C4-2B (cell line): ENCODE measurements around the gene OTUD6A.

Source experiments
- H3K27ac ChIP-seq: fragments of 450-650 bp; 2 replicates; pipeline ENCODE4 v1.5.1; 2017
- ZFX ChIP-seq: fragments of 450-650 bp; IDR thresholded peaks from 2 replicates; pipeline ENCODE4 v1.6.1; 2017
- TF ChIP-seq, protein P1 (sequence below): fragments of 450-650 bp; conservative IDR thresholded peaks from 2 replicates; pipeline ENCODE4 v1.5.1; 2017; ENCODE audit warnings: mild to moderate bottlenecking

Gene OTUD6A, protein sequence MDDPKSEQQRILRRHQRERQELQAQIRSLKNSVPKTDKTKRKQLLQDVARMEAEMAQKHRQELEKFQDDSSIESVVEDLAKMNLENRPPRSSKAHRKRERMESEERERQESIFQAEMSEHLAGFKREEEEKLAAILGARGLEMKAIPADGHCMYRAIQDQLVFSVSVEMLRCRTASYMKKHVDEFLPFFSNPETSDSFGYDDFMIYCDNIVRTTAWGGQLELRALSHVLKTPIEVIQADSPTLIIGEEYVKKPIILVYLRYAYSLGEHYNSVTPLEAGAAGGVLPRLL

DNA sequence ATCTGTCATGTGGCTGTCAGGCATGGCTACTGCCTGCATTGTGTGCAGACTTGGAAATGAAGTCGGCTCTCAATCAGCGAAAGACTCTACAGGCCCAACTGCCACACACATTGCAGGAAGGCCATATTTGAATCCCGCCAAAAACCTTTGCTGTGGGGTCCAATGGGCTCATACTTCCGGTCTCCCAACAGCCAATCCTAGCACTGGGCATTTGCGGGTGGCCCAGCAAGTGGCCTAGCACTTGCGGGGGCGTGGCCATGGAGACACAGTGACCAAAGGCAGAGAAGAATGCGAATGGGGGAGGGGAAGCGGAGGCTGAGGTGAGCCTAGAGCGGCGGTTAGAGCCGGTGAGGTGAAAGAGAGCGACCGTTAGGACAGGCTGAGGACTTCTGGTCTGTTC, at the start of gene OTUD6A:
OTUD6A (plus strand) TSS at position 382 of the 400 bp plus-strand sequence. CDS start 68 bp downstream, outside the sequence.
- no peak within 1 kb of the TSS for H3K27ac ChIP-seq
- TF ChIP-seq ZFX = no peak
- TF ChIP-seq, protein P1, sequence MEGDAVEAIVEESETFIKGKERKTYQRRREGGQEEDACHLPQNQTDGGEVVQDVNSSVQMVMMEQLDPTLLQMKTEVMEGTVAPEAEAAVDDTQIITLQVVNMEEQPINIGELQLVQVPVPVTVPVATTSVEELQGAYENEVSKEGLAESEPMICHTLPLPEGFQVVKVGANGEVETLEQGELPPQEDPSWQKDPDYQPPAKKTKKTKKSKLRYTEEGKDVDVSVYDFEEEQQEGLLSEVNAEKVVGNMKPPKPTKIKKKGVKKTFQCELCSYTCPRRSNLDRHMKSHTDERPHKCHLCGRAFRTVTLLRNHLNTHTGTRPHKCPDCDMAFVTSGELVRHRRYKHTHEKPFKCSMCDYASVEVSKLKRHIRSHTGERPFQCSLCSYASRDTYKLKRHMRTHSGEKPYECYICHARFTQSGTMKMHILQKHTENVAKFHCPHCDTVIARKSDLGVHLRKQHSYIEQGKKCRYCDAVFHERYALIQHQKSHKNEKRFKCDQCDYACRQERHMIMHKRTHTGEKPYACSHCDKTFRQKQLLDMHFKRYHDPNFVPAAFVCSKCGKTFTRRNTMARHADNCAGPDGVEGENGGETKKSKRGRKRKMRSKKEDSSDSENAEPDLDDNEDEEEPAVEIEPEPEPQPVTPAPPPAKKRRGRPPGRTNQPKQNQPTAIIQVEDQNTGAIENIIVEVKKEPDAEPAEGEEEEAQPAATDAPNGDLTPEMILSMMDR = no peak

DNA sequence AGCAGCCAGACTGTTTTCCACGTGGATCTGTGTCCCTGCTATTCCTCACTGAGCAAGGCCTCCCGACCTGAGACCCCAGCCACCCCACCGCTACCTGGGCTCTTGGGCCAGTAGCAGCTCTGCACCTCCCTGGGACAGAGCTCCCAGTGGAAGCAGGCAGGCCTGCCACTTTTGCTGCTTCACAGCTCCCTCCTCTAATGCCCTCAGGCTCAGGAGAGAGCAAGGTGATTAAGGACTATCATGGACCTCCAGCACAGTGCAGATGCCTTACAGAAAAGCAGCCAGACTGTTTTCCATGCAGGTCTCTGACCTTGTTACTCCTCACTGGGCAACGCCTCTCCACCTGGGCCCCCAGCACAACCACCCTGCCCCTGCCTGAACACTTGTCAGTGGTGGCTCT, 49.5 kb upstream of the OTUD6A start:
- no peak overlapping the region for H3K27ac ChIP-seq
- TF ChIP-seq ZFX = no peak
- TF ChIP-seq, protein P1 = no peak

DNA sequence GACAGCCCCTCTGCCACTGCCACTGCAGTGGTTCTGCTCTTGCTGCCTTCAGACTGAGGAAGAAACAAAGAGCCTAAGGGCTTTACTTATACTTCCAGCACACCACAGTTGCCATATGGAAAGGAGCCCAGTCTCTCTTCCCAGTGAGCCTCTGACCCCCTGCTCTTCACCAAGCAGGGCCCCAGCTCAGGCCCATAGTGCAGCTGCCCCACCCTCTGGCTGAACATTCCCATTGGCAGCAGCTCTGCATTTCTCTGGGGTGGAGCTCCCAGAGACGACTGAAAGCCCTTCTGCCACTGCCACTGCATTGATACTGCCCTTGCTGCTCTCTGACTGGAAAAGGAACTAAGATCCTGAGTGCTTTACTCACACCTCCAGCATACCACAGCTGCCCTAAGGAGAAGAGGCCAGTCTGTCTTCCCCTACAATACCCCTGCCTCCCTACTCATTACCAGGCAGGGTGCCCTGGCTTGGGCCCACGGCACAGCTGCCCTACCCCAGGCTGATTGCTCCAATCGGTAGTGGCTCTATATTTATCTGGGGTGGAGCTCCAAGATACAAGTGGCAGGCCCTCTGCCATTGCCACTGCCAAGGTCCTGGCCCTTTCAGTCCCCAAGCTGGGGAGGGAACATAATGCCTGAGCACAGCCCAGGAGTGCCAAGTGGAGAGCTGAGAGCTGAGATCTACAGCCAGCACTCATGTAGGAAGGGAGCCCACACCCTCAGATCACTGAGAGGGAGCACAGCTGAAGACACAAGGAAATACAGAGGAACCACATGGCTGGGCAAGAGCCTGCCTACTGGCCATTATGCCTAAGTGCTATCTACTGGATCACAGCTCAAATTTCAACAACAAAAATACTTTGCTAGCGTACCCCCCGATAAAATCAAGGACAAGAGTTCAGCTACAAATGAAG, 48.5 kb upstream of the OTUD6A start:
- no peak overlapping the region for H3K27ac ChIP-seq
- TF ChIP-seq ZFX = no peak
- TF ChIP-seq, protein P1 = no peak

DNA sequence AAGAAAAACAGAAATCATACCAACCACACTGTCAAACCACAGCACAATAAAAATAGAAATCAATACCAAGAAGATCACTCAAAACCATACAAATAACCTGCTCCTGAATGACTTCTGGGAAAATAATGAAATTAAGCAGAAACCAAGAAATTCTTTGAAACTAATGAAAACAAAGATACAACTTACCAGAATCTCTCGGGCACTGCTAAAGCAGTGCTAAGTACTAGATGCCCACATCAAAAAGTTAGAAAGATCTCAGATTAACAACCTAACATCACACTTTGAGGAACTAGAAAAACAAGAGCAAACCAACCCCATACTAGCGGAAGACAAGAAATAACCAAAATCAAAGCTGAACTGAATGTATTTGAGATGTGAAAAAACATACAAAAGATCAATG, 45.7 kb upstream of the OTUD6A start:
- no peak for TF ChIP-seq ZFX
- TF ChIP-seq, protein P1 = no peak
- H3K27ac ChIP-seq = no peak overlapping the region

DNA sequence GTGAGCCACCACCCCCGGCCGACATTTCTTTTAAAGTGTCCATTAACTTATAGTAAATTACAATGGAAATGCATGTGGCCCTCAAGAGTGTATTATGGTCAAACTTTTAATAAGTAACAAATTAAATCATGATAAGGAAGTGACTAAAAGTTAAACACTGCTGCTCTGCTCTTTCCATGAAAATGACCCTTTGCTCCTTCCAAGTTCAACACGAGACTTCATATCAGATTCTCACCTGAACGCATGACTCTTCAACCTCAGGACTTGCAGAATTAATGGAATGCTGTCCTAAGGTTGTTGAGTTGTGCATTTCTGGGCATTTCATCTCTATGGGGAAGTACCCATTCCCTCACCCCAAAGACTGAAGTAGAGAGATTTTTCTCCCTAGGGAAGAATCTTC, 39.6 kb upstream of the OTUD6A start:
- H3K27ac ChIP-seq = no peak overlapping the region
- TF ChIP-seq ZFX = no peak

DNA sequence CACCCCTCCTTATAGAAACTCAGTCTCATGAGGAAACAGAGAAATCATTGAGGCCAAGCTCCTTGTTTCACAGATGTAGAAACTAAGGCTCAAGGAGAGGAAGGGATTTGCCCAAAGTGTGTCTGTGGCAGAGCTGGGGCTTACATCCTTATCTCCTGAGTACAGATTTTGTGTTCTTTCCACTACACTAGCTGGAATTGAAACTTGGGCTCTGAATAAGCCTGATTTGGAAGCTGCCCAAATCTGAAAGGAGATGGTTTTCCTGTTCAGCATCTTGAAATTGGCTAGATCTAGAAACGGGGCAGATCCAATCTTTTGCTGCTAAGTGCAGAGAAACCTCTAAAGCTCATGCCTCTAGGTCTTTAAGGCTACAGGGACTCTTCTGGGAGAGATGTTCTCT, 36.8 kb upstream of the OTUD6A start:
- TF ChIP-seq ZFX = no peak
- H3K27ac ChIP-seq = no peak overlapping the region

DNA sequence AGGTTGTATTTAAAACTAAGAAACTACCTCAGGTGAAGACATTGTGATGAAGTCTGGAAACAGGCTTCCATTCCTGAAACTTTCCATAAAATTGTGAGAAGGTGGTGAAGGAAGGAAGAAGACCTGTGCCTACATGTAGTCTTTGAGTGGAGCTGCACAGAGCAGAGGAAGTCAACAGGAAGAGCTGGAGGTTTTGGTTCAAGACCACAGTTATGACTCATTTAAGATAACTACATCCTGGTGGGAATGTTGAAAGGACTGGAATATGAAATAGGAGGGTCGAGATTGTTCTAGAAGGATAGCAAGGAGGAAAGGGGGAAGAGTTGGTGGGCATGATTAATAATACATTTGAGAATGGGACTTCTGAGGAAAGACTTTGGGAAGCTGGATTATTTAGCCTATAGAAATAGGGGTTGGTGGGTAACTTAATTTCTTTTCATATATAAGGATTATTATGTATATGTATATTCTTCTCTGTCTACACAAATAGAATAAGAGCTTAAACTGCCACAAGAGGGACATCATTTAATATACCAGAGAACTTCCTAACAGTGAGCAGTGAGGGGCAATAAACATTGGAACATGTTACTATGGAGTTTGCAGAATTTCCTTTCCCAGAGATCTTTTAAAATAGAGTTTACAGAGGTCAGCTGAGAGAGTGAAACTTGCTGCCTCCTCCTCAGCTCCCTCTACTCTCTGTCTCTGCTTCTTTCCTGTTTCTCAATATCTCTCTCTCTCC, 36.0 kb upstream of the OTUD6A start:
- TF ChIP-seq, protein P1 = no peak
- TF ChIP-seq ZFX = no peak
- no peak overlapping the region for H3K27ac ChIP-seq

DNA sequence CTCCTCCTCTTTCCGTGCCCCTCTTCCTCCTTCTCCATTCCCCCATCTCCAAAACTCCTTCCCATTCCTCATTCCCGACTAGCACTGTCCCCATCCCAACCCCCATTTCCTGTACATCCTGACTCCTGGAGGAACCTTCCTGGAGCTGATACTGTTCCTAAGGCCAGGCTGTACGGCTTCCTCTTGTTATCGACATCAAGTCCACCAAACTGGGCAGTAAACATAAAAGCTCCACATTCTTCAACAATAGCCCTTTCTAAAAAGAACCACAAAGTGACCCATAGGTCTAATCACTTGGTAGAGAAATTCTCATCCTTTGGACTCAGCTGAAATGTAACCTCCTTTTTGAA, 35.4 kb upstream of the OTUD6A start:
- no peak for TF ChIP-seq ZFX
- TF ChIP-seq, protein P1 = no peak
- H3K27ac ChIP-seq = no peak overlapping the region
